ENCODE measurements around the gene DOCK10. TPM values are rescaled to one million over a fixed set of nuclear protein-coding genes. Genes with fewer than 3 reads are reported as not detected.

Gene DOCK10
- total RNA-seq, 1 experiment from 2014 or later: 28.9 TPM

GRCh38 chr2:224970311-224970710 is 72.0 kb downstream of the DOCK10 start:
- intact Hi-C loops (cut with micrococcal nuclease; ENCODE audit: unreplicated experiment): loop anchor here (5.0 kb wide), 2 partner anchors 132 to 383 kb away; partner anchors contain the start of gene CUL3
- Histone ChIP-seq H3F3A (ENCODE audit: insufficient read depth, low read depth) (peaks cover 3% of the 10 kb centered on the region; the same call in 1 of the 2 replicates), H2AFZ (no peak overlapping the region), H3K4me1 (replicated peaks; ENCODE audit: insufficient read depth) (peaks cover 31% of the 10 kb centered on the region), H3K27me3 (ENCODE audit: insufficient read depth, low read depth) (no peaks in the 10 kb centered on the region), H3K36me3 (ENCODE audit: low read depth) (no peaks in the 10 kb centered on the region), H3K79me2 (ENCODE audit: low read depth) (no peaks in the 10 kb centered on the region), H3K4me2 (no peak overlapping the region), H3K9me3 (ENCODE audit: insufficient read depth, low read depth) (no peaks in the 10 kb centered on the region), H3K4me3 (no peak overlapping the region), H3K27ac (no peak overlapping the region), H3K9me2 (ENCODE audit: insufficient read depth) (no peaks in the 10 kb centered on the region), H4K20me1 (ENCODE audit: insufficient read depth) (no peaks in the 10 kb centered on the region)
- ChIA-PET CTCF (no interaction called here), POLR2A (ENCODE audit: unreplicated experiment) (interaction anchor here (0.7 kb wide), 1 partner anchor 201 kb away, joined by 3 read pairs; no protein-coding TSS in a partner anchor)
- DNase-seq: no peak
- no TSS peak for BruUV-seq (replicated peaks)
- TF ChIP-seq CTCF (conservative IDR thresholded peaks at IDR 0.05): no peak

- Histone ChIP-seq H3K36me3 (ENCODE audit: low read depth) (no peaks in the 10 kb centered on the region), H3F3A (ENCODE audit: insufficient read depth, low read depth) (peaks cover 3% of the 10 kb centered on the region; the same call in 1 of the 2 replicates), H3K9me2 (ENCODE audit: insufficient read depth) (no peaks in the 10 kb centered on the region), H3K27me3 (ENCODE audit: insufficient read depth, low read depth) (no peaks in the 10 kb centered on the region), H4K20me1 (ENCODE audit: insufficient read depth) (no peaks in the 10 kb centered on the region), H2AFZ (no peak overlapping the region), H3K9me3 (ENCODE audit: insufficient read depth, low read depth) (no peaks in the 10 kb centered on the region), H3K27ac (no peak overlapping the region), H3K4me1 (replicated peaks; ENCODE audit: insufficient read depth) (peaks cover 31% of the 10 kb centered on the region), H3K4me3 (no peak overlapping the region), H3K79me2 (ENCODE audit: low read depth) (no peaks in the 10 kb centered on the region), H3K4me2 (no peak overlapping the region)
- TF ChIP-seq EZH2 (IDR thresholded peaks at IDR 0.05; ENCODE audit: low read depth): no peak
- TF ChIP-seq CTCF (conservative IDR thresholded peaks at IDR 0.05): no peak
- intact Hi-C loops (cut with micrococcal nuclease; ENCODE audit: unreplicated experiment): loop anchor here (5.0 kb wide), 2 partner anchors 133 to 382 kb away; partner anchors contain the start of gene CUL3
- DNase-seq: no peak
- POLR2A ChIA-PET (ENCODE audit: unreplicated experiment): no interaction called here
- CTCF ChIA-PET: no interaction called here
- no TSS peak for BruUV-seq (replicated peaks)
These were observed 72.5 kb downstream of the DOCK10 start for GRCh38 chr2:224969633-224970260.

- DNase-seq: no peak
- POLR2A ChIA-PET (ENCODE audit: unreplicated experiment): no interaction called here
- peaks cover 30% of the 10 kb centered on the region for H3K4me1 ChIP-seq (replicated peaks; ENCODE audit: insufficient read depth)
- no peaks in the 10 kb centered on the region for H3K36me3 ChIP-seq (ENCODE audit: low read depth)
- no peak for TF ChIP-seq EZH2 (IDR thresholded peaks at IDR 0.05; ENCODE audit: low read depth)
- no peak for TF ChIP-seq CTCF (conservative IDR thresholded peaks at IDR 0.05)
- no peaks in the 10 kb centered on the region for H3K9me3 ChIP-seq (ENCODE audit: insufficient read depth, low read depth)
- intact Hi-C loops (cut with micrococcal nuclease; ENCODE audit: unreplicated experiment): no loop called here
- H3K9me2 ChIP-seq (ENCODE audit: insufficient read depth): no peaks in the 10 kb centered on the region
- CTCF ChIA-PET: no interaction called here
- peaks cover 3% of the 10 kb centered on the region; the same call in 1 of the 2 replicates for H3F3A ChIP-seq (ENCODE audit: insufficient read depth, low read depth)
- H3K4me3 ChIP-seq: no peak overlapping the region
- no peak overlapping the region for H3K4me2 ChIP-seq
- no peak overlapping the region for H3K27ac ChIP-seq
- no peaks in the 10 kb centered on the region for H4K20me1 ChIP-seq (ENCODE audit: insufficient read depth)
- H3K27me3 ChIP-seq (ENCODE audit: insufficient read depth, low read depth): no peaks in the 10 kb centered on the region
- H3K79me2 ChIP-seq (ENCODE audit: low read depth): no peaks in the 10 kb centered on the region
- BruUV-seq (replicated peaks): no TSS peak
- H2AFZ ChIP-seq: no peak overlapping the region
These were observed 73.2 kb downstream of the DOCK10 start for GRCh38 chr2:224969095-224969494.

All from PC-9 (cell line).